ENCODE results near the gene ANKS1B.

DNA sequence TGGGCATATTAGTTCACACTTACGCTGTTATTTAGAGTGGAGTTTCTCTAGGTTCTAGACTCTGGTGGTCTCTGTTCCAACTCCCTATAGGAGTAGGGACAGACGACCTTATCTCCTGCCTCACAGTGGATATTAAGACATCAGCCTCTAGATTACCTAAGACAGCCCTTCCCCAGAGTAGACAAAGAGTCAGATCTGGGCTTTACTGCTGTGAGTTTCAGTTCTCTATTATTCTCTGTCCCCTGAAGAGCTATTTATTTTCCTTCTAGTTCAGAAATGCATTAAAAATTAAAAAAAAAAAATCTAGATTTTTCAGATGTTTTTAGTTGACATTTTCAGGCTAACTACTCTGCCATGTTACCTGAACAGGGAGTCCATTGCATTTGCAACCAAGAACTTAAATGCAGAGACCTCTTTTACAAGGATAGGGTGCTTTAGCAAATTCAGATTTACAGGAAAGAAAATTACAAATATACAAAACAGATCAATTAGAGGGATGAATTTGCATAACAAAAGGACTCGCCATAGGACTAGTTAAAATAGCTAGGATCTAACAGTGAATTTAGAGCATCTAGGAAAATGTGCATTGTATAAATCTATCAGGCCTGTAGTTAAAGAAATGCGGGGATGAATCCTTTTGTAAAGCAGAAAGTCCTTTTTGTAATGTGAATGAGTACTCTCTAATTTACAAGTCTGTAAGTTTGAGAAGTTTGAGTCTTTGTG, 958.2 kb downstream of the ANKS1B start:
- TF ChIP-seq YY1 (IDR thresholded peaks at IDR 0.05; ENCODE audit: insufficient read depth, insufficient read length) (no peak), SUZ12 (IDR thresholded peaks at IDR 0.05; ENCODE audit: extremely low read depth, insufficient read depth, insufficient read length) (no peak)
